SK-N-SH (cell line): ENCODE results near the gene ADD3. TPM values are rescaled to one million over a fixed set of nuclear protein-coding genes. Genes with fewer than 3 reads are reported as not detected.

Source experiments
- CTCF ChIA-PET: fragments of 300-600, 350-600 bp; formaldehyde crosslinking; extraction: SDS; loops from one replicate; lab custom pipeline; 2021; lab: Yijun Ruan, JAX
- POLR2A ChIA-PET: fragments of 350-600 bp; sonication (Branson Sonifier 250); formaldehyde crosslinking; extraction: SDS; loops from one replicate; lab custom pipeline; 2020; ENCODE audit warnings: antibody characterized with exemption, inconsistent platforms; lab: Yijun Ruan, JAX
- DNase-seq: peaks from one replicate; pipeline ENCODE4 v3.0.0; 2012
- H2AFZ ChIP-seq: fragments of 200-600 bp; sonication (generic); 2 replicates; pipeline ENCODE4 v1.8.1; 2016; ENCODE audit warnings: antibody characterized with exemption, mild to moderate bottlenecking, low read depth
- H3F3A ChIP-seq: fragments of 200-600 bp; sonication (generic); replicated peaks from 2 replicates; pipeline ENCODE3; 2016; ENCODE audit warnings: antibody characterized with exemption, mild to moderate bottlenecking; ENCODE audit not compliant: insufficient read depth
- H3K27ac ChIP-seq, 2 experiments: fragments of 200-500 bp in 1 of 2; fragments of 200-600 bp in 1 of 2; sonication (Bioruptor generic) in 1 of 2; sonication (generic), shearing (Covaris generic) in 1 of 2; 2 replicates each; pipeline versions ENCODE4 v1.5.1 to v1.6.1; 2014 to 2016; ENCODE audit warnings: low read depth in 2 of 2, inconsistent platforms in 1 of 2, low read length in 1 of 2, mild to moderate bottlenecking in 1 of 2, mixed read lengths in 1 of 2
- H3K27me3 ChIP-seq: fragments of 200-600 bp; sonication (generic), shearing (Covaris generic); 2 replicates; pipeline ENCODE4 v1.6.1; 2016; ENCODE audit warnings: mixed run types; ENCODE audit not compliant: insufficient read depth
- H3K36me3 ChIP-seq, 2 experiments: fragments of 200-500 bp in 1 of 2; fragments of 200-600 bp in 1 of 2; sonication (Bioruptor generic) in 1 of 2; sonication (generic) in 1 of 2; replicated peaks in 1 of 2; 2 replicates each; pipeline versions ENCODE3 to v1.5.1; 2014 to 2016; ENCODE audit warnings: low read length in 1 of 2, mild to moderate bottlenecking in 1 of 2; ENCODE audit not compliant: insufficient read depth in 2 of 2, control insufficient read depth in 1 of 2
- H3K4me1 ChIP-seq, 2 experiments: fragments of 200-500 bp in 1 of 2; fragments of 200-600 bp in 1 of 2; sonication (Bioruptor generic) in 1 of 2; sonication (generic), shearing (Covaris generic) in 1 of 2; 2 replicates each; pipeline versions ENCODE4 v1.5.1 to v1.6.1; 2014 to 2016; ENCODE audit warnings: low read depth in 1 of 2, low read length in 1 of 2, mixed run types in 1 of 2; ENCODE audit not compliant: insufficient read depth in 2 of 2, control insufficient read depth in 1 of 2
- H3K4me2 ChIP-seq: fragments of 200-600 bp; sonication (generic), shearing (Covaris generic); 2 replicates; pipeline ENCODE4 v1.6.1; 2017; ENCODE audit warnings: mixed run types
- H3K4me3 ChIP-seq, 2 experiments: fragments of 200-500 bp in 1 of 2; fragments of 200-600 bp in 1 of 2; sonication (Bioruptor generic) in 1 of 2; sonication (generic), shearing (Covaris generic) in 1 of 2; 2 replicates each; pipeline versions ENCODE4 v1.5.1 to v1.8.1; 2014 to 2016; ENCODE audit warnings: low read depth in 2 of 2, inconsistent platforms in 1 of 2, low read length in 1 of 2, mild to moderate bottlenecking in 1 of 2, mixed read lengths in 1 of 2, moderate library complexity in 1 of 2
- H3K79me2 ChIP-seq: fragments of 200-600 bp; sonication (generic); 2 replicates; pipeline ENCODE4 v1.8.1; 2017; ENCODE audit warnings: mild to moderate bottlenecking; ENCODE audit not compliant: insufficient read depth
- H3K9ac ChIP-seq: fragments of 200-600 bp; sonication (generic); 2 replicates; pipeline ENCODE4 v1.6.1; 2017; ENCODE audit warnings: mixed run types
- H3K9me2 ChIP-seq: fragments of 200-600 bp; sonication (generic); 2 replicates; pipeline ENCODE4 v1.6.1; 2017; ENCODE audit warnings: mixed run types
- H3K9me3 ChIP-seq: fragments of 200-600 bp; sonication (generic); 2 replicates; pipeline ENCODE4 v1.6.1; 2017; ENCODE audit warnings: mixed run types, mild to moderate bottlenecking, moderate library complexity
- H4K20me1 ChIP-seq: fragments of 200-600 bp; sonication (generic); 2 replicates; pipeline ENCODE4 v1.6.1; 2017; ENCODE audit warnings: mild to moderate bottlenecking, mixed run types; ENCODE audit not compliant: insufficient read depth
- CHD2 ChIP-seq: fragments of 150-350 bp; IDR thresholded peaks from 2 replicates; pipeline ENCODE4 v1.6.1; 2018; ENCODE audit warnings: low read length; ENCODE audit not compliant: partially characterized antibody
- ELF1 ChIP-seq: IDR thresholded peaks from 2 replicates; pipeline ENCODE4 v1.4.0; 2012
- EP300 ChIP-seq, 2 experiments: IDR thresholded peaks; 2 replicates each; pipeline versions ENCODE4 v1.4.0 to v1.6.1; 2012; ENCODE audit warnings: borderline replicate concordance in 1 of 2, low read depth in 1 of 2, low read length in 1 of 2
- FOSL2 ChIP-seq: IDR thresholded peaks from 2 replicates; pipeline ENCODE4 v1.4.0; 2012; ENCODE audit warnings: low read depth, mild to moderate bottlenecking, moderate library complexity, borderline replicate concordance
- FOXJ3 ChIP-seq: sonication (generic); formaldehyde crosslinking; IDR thresholded peaks from 2 replicates; pipeline ENCODE4 v1.5.1; 2020; ENCODE audit warnings: mild to moderate bottlenecking, missing genetic modification reagents
- FOXM1 ChIP-seq: IDR thresholded peaks from 2 replicates; pipeline ENCODE4 v1.4.0; 2012; ENCODE audit warnings: low read depth, mild to moderate bottlenecking
- GATA2 ChIP-seq: sonication (generic); formaldehyde crosslinking; IDR thresholded peaks from 2 replicates; pipeline ENCODE4 v1.5.0; 2020; ENCODE audit warnings: mild to moderate bottlenecking, missing genetic modification reagents
- IRF3 ChIP-seq: fragments of 150-350 bp; IDR thresholded peaks from 2 replicates; pipeline ENCODE4 v1.6.1; 2016; ENCODE audit warnings: mild to moderate bottlenecking, low read depth, low read length
- MEF2A ChIP-seq: IDR thresholded peaks from 2 replicates; pipeline ENCODE4 v1.4.0; 2012; ENCODE audit warnings: low read depth, borderline replicate concordance
- MXI1 ChIP-seq: IDR thresholded peaks from 2 replicates; pipeline ENCODE4 v1.6.1; 2012; ENCODE audit warnings: mild to moderate bottlenecking, low read depth, low read length, improper control_type of control experiment
- NFIC ChIP-seq: IDR thresholded peaks from 2 replicates; pipeline ENCODE4 v1.4.0; 2012; ENCODE audit warnings: borderline replicate concordance
- NRF1 ChIP-seq: IDR thresholded peaks from 2 replicates; pipeline ENCODE4 v1.6.1; 2012; ENCODE audit warnings: low read depth, mild to moderate bottlenecking, low read length
- POLR2AphosphoS5 ChIP-seq: IDR thresholded peaks from 2 replicates; pipeline ENCODE4 v1.6.1; 2012; ENCODE audit warnings: low read depth, low read length
- RAD21 ChIP-seq: IDR thresholded peaks from 2 replicates; pipeline ENCODE4 v1.6.1; 2012; ENCODE audit warnings: mild to moderate bottlenecking, low read length
- RFX5 ChIP-seq: IDR thresholded peaks from 2 replicates; pipeline ENCODE4 v1.6.1; 2012; ENCODE audit warnings: mild to moderate bottlenecking, improper control_type of control experiment, low read length
- RXRA ChIP-seq: IDR thresholded peaks from 2 replicates; pipeline ENCODE4 v1.4.0; 2012; ENCODE audit warnings: low read depth, mild to moderate bottlenecking, borderline replicate concordance
- SIN3A ChIP-seq: IDR thresholded peaks from 2 replicates; pipeline ENCODE4 v1.6.1; 2012; ENCODE audit warnings: low read depth, mild to moderate bottlenecking, low read length, moderate library complexity, borderline replicate concordance
- SMC3 ChIP-seq: IDR thresholded peaks from 2 replicates; pipeline ENCODE4 v1.6.1; 2012; ENCODE audit warnings: low read depth, low read length, improper control_type of control experiment
- TAF1 ChIP-seq: IDR thresholded peaks from 2 replicates; pipeline ENCODE4 v1.6.1; 2012; ENCODE audit warnings: low read depth, mild to moderate bottlenecking, low read length, moderate library complexity, borderline replicate concordance
- TEAD4 ChIP-seq: IDR thresholded peaks from 2 replicates; pipeline ENCODE4 v1.4.0; 2012; ENCODE audit warnings: mild to moderate bottlenecking, borderline replicate concordance; ENCODE audit not compliant: insufficient read depth
- USF2 ChIP-seq: fragments of 150-350 bp; IDR thresholded peaks from 2 replicates; pipeline ENCODE4 v1.6.1; 2017; ENCODE audit warnings: antibody characterized with exemption, low read length, low read depth, borderline replicate concordance
- YY1 ChIP-seq: IDR thresholded peaks from 2 replicates; pipeline ENCODE4 v1.4.0; 2012; ENCODE audit warnings: low read depth, mild to moderate bottlenecking
- WGBS: methylation state at CpG from one replicate; pipeline ENCODE4 v1.1.6; 2017; ENCODE audit warnings: low lambda C conversion rate; 5-methylcytosine and 5-hydroxymethylcytosine counted together
- polyA plus RNA-seq, 3 experiments: library from polyadenylated mRNA; depleted of rRNA; stranded (reverse); fragments of >200 nt; gene quantifications; 2 replicates each; pipeline ENCODE4 v1.2.3, GENCODE V29; 2012

Gene ADD3
- polyA plus RNA-seq, 1 of the 3 experiments (the other 2 are of a cell fraction): 27.6 TPM

GRCh38 chr10:110123594-110123993 lies 115.8 kb downstream of the ADD3 start:
- H3K9me3 ChIP-seq: no peaks in the 10 kb centered on the region
- no peaks in the 10 kb centered on the region for H3K79me2 ChIP-seq
- H4K20me1 ChIP-seq: no peaks in the 10 kb centered on the region
- POLR2A ChIA-PET: no interaction called here
- H3K9ac ChIP-seq: no peak overlapping the region
- no peaks in the 10 kb centered on the region for H3K4me1 ChIP-seq
- 90% methylated on average over 2 of the region's 2 CpGs for WGBS
- no peak overlapping the region for H2AFZ ChIP-seq
- no peak overlapping the region for H3K4me2 ChIP-seq
- no peak overlapping the region for H3K4me3 ChIP-seq
- H3K36me3 ChIP-seq: peaks cover 40 to 52% of the 10 kb centered on the region in 2 experiments
- no peaks in the 10 kb centered on the region for H3K9me2 ChIP-seq
- peaks cover 12% of the 10 kb centered on the region for H3F3A ChIP-seq
- no peak for TF ChIP-seq EP300 (IDR thresholded peaks at IDR 0.05; ENCODE audit: borderline replicate concordance in 1 of 2, low read depth in 1 of 2, low read length in 1 of 2)
- no peak for TF ChIP-seq FOSL2
- TF ChIP-seq IRF3: no peak
- TF ChIP-seq FOXM1: no peak
- TF ChIP-seq RFX5: no peak
- no peak for TF ChIP-seq SIN3A
- TF ChIP-seq TEAD4: no peak
- TF ChIP-seq TAF1: no peak
- no peak for TF ChIP-seq RAD21
- no peak for TF ChIP-seq YY1
- no peak for TF ChIP-seq CHD2
- no peak for TF ChIP-seq USF2
- TF ChIP-seq FOXJ3 (CRISPR knock-in tag): no peak
- TF ChIP-seq MXI1: no peak
- no peak for TF ChIP-seq POLR2AphosphoS5
- TF ChIP-seq SMC3: no peak
- CTCF ChIA-PET: no interaction called here
- H3K27me3 ChIP-seq: no peaks in the 10 kb centered on the region
- DNase-seq: no peak
- no peak overlapping the region for H3K27ac ChIP-seq

GRCh38 chr10:110129490-110129889 lies 121.7 kb downstream of the ADD3 start:
- H3K36me3 ChIP-seq: peaks cover 52 to 57% of the 10 kb centered on the region in 2 experiments
- TF ChIP-seq NRF1 (no peak), SIN3A (no peak), NFIC (no peak), FOXM1 (no peak), ELF1 (no peak), TAF1 (no peak), FOSL2 (no peak), GATA2 (CRISPR knock-in tag) (no peak), POLR2AphosphoS5 (no peak), FOXJ3 (CRISPR knock-in tag) (no peak), YY1 (no peak), MEF2A (no peak), RXRA (no peak), IRF3 (no peak)

More at GRCh38 chr10:110129490-110129889, 121.7 kb downstream of the ADD3 start:
- no peaks in the 10 kb centered on the region for H4K20me1 ChIP-seq
- no peak overlapping the region for H3K4me3 ChIP-seq
- DNase-seq: no peak
- no peak overlapping the region for H3K27ac ChIP-seq
- H3K9ac ChIP-seq: no peak overlapping the region
- POLR2A ChIA-PET: interaction anchor here (0.7 kb wide), 1 partner anchor 16 kb away, joined by 6 read pairs; no protein-coding TSS in a partner anchor
- H3K79me2 ChIP-seq: no peaks in the 10 kb centered on the region
- CTCF ChIA-PET: interaction anchor here (0.8 to 4.7 kb wide), 3 partner anchors 9 to 245 kb away, joined by 3 to 25 read pairs (median 5); no protein-coding TSS in a partner anchor
- no peaks in the 10 kb centered on the region for H3K4me1 ChIP-seq
- H3K27me3 ChIP-seq: no peaks in the 10 kb centered on the region
- H3F3A ChIP-seq: peaks cover 11% of the 10 kb centered on the region
- no peaks in the 10 kb centered on the region for H3K9me2 ChIP-seq
- no peak overlapping the region for H3K4me2 ChIP-seq
- no peak overlapping the region for H2AFZ ChIP-seq
- H3K9me3 ChIP-seq: no peaks in the 10 kb centered on the region
